Activated CD4-positive, alpha-beta T cell treated with anti-CD3 and anti-CD28 coated beads, Interleukin-2, amount 50 U/mL, for 24 hours (primary cell): ENCODE results near the gene DMRTB1.

Experiments used
- DNase-seq, 2 donors: peaks; one replicate each; pipeline ENCODE4 v3.0.0-alpha.2; 2020; ENCODE audit warnings: low read depth in 1 of 2, low spot score in 1 of 2

The DMRTB1 gene

GRCh38 chr1:53484705-53485477 lies 25.7 kb downstream of the DMRTB1 start:
- no peak for DNase-seq

DNA sequence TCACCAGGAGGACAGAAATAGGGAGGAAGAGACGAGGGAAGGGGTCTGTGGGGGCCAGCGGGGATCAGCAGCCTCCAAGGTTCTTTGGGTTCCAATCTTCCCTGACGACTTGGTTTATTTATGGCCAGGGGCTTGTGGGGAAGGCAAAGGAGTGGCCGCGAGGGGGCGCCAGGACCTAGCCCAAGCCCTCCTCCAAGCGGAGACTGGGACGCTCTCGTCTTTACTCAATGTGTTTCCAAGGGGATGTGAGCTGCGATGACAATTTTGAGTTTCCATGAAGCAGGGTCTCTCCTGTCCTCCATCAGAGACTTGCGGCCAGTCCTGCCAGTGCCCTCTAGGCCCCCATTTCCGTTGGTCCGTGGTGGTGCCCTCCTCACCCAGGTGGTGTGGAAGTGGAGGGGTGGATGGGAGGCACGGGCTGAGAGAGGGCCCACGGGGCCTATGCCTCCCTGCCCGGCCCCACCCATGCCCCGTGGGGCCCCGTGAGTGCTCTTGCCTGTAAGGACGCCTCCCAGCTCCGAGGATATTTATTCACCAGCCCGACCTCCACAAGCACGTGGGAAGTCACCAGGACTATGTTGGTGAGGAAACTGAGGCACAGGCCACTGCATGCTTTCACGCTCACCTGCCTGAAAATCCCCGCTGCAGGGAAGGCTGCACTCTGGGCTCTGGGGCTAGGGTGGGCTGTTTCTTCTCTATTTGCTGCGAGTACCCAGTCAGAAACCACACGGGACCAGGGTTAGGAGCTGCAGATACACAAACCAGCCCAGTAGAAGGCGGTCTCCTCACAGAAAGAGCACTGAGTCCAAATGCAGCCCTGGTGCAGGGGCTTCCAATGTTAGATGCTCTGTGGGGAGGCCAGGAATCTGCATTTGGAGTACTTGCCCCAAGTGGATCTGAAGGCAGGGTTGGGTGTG lies 26.5 kb downstream of the DMRTB1 start:
- DNase-seq = peak; percentile 24 to 36

DNA sequence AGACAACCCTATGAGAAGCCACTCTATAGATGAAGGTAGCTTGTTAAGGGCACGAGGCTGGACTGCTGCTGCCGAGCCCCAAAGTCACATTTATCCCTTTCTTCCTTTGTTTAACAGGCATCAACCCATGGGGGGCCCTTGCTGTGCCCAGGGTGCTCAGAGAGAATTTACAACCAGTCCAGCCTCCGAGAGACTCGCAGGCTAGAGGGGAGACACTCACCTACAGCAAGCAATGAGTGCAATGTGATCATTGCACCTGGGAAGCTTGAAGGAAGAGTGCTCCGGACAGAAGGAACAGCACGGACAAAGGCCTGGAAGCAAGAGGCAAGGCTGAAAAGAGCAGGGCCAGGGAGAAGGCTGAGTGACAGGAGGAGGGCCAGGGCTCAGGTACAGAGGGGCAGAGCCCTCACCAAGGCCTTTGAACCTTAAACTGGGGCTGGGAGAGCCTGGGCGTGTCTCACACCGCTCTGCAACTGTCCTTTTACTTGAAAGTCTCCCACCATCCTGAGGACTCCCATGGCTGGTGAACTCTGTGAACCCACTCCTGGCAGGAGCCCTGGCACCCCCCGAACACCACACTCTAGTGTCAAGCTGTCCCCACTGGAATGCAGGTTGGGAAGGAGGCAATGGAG lies 27.3 kb downstream of the DMRTB1 start:
- no peak for DNase-seq

GRCh38 chr1:53490351-53490750 lies 31.2 kb downstream of the DMRTB1 start:
- no peak for DNase-seq

GRCh38 chr1:53495633-53496345 lies 36.6 kb downstream of the DMRTB1 start:
- DNase-seq = no peak

- DNase-seq = no peak
Measured at GRCh38 chr1:53498555-53499131, 39.4 kb downstream of the DMRTB1 start.

DNA sequence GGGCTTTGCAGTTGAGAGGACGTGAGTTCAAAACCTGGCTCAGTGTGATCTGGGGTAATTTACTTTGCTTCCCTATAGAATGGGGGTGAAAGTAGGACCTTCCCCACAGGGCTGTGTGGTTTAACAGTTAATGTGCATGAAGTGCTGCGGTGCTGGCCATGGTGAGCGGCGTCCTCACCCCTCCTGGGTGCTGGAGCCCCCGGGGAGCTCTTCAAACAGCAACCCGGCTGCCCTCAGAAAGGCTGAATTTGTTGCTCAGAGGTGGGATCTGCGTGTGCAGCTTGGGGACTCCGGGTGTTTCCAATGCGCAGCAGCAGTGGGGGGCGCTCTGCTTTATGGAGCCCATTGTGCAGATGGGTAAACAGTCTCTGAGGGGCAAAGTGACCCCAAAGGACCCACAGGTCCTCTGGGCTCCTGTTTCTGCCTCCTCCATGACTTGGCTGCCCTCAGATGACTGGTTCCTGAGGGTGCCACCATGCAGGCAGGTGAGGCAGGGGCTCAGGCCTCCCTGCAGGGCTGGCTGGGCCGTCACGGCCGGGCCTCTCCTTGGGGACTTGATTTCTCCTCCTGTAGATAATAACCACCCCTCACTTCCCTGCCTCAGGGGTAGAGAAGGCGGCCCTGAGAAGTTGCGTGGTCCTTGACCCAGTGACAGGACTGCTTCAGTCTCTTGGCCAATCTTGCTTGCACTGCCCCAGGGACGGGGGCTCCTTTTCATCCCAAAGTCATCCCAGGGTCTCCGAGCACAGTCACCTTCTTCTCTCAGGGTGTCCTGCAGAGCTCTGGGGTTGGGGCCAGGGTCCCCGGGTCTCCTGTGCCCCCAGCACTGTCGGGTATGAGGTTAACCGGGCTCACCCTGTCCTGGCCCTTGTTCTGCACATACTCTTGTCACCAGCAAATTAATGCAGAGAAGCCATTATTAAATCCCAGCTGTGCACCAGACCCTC lies 40.3 kb downstream of the DMRTB1 start:
- DNase-seq = no peak

DNA sequence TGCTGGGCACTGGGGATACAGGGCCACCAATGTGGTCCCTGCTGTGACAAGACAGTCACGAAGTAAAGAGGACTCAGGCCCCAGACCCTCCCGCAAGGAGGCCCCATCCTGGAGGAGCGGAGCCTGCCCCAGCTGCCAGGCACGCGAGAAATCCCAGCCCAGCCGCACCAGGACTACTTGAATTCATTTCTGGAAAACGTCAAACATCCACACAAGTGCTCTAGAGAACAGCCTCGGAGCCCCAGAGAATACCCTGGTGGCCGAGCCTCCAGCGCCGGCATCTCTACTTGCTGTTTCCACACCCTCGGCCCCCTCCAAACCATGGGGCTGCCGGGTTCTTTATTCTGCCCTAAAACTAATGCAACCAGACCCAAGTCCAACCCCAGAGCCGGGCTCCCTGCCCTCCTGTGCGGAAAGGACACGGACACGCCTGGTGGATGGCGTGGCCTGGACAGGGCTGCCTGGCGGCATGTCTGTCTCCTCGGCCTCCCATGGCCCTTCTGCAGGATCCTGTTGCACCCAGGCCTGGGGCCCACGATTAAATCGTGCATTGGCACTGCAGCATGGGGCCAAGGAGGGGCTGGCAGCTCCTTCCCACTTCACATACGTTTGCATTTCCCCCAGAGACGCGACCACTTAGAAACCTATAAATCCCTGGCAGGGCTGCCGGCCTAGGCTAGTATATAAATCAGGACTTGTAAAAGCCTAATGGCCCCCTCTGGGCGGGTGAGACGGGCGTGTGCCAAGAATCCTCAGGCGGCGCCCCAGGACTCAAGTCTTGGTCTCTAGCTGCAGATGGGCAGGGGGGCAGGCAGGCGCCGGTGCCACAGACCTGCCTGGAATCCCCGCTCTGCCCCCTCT lies 41.2 kb downstream of the DMRTB1 start:
- no peak for DNase-seq

DNA sequence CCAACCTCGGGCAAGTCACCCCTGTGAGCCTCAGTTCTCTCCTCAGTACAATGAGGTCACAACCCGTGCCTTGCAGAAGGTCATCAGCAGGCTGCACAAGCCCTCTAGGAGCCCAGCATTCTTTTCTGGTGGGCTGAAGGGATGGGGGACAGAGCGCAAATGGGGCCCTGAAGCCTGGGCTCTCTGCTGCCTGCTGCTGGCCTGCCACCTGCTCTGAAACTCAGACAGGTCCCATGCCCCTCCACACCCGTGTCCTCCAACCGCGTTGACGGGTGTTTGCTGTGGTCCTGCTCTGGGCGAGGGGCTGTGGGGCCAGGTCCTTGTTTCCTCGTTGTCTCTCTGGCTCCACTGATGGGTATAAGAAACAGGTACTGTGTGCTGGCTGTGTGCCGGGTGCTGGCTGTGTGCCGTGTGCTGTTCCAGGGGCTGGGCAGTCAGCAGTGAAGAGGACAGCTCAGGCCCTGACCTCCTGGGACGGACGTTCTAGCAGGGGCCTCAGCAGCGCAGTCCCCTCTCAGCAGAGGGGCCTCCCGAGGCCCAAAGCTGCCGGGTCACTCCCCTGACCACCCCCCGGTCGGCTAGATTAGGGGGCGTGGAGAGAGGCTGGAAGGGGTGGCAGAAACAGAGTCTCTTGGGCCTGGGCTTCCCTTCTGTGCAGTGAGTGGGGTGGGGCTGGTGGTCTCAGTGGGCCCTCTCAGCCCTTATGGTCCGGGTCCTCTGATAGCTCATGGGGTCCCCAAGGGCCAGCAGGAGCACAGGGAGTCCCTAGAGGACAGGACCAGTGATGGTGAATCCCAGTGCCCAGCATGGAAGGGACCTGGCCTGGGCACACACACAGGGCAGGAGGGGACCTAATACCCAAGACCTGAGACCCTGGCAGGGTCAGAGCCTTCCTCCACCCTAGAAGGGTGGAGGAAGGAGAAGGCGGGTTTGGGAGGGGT lies 42.1 kb downstream of the DMRTB1 start:
- DNase-seq = no peak

GRCh38 chr1:53502641-53503432 lies 43.6 kb downstream of the DMRTB1 start:
- DNase-seq = no peak

- DNase-seq = no peak
Measured at GRCh38 chr1:53503433-53504217, 44.4 kb downstream of the DMRTB1 start.

GRCh38 chr1:53504901-53505300 lies 45.7 kb downstream of the DMRTB1 start:
- no peak for DNase-seq

DNA sequence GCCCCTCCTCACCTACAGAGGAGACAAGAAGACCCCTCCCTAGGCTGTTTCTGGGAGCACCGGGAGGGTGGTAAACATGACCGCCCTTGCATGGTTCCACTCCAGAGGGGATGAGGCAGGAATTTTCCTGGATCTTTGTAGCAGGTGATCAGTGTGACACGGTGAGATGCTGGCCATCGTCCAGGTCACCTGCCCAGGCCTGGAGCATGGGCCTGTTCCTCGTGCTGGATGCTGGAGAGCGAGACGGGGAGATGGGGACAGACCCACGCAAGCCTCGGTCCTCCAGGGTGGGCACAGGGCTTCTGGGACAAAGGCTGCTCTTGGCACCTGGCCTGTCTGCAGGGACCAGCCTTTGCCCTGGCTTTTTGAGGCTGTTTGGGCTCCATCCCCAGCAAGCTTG lies 46.2 kb downstream of the DMRTB1 start:
- no peak for DNase-seq

DNA sequence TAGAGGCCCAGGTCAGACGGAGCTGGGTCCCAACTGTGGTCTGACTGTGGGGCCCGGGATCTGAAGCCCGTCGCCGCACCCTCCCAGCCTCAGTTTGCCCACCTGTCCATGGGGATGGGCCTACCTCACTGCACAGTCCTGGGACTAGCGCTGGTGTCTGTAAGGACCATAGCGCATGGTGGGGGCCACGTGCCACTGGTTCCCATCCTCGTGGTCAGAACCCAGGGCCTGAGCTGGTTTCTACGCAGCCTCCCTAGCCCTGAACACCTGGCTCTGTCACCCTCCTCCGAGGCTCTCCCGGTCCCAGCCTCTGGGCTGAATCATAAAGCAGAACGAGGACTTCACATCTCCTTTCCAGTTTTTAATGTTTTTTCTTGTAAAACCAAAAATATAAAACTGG lies 46.7 kb downstream of the DMRTB1 start:
- no peak for DNase-seq

GRCh38 chr1:53506355-53507050 lies 47.3 kb downstream of the DMRTB1 start:
- no peak for DNase-seq
